ENCODE data around the gene IL5. TPM values are rescaled to one million over a fixed set of nuclear protein-coding genes. Genes with fewer than 3 reads are reported as not detected.

IL5 gene
- not detected for total RNA-seq

GRCh38 chr5:132543472-132544201, at the start of gene IL5:
TSS of gene IL5 (minus strand) at chr5:132543522. CDS start at chr5:132543478, 44 bp downstream.

GRCh38 chr5:132556763-132557477, 13.6 kb upstream of the IL5 start, which contains the start of gene RAD50:
TSS of gene RAD50 (plus strand) at chr5:132556977. CDS start at chr5:132557325, 348 bp downstream.

Other genes with a start within 250 kb of the IL5 start
- gene SLC22A4, start 249.1 kb downstream of the IL5 start, total RNA-seq: under 1 TPM; 0.67 to 0.69 TPM
- gene SLC22A5, start 173.8 kb downstream of the IL5 start, total RNA-seq: 1 to 10 TPM; 3.3 to 5.2 TPM
- 10 to 100 TPM; 13.8 to 20.6 TPM for gene IRF1, start 52.7 kb downstream of the IL5 start, total RNA-seq
- 10 to 100 TPM in 1 of 2 donors, 1 to 10 TPM in 1; 8.7 to 28.9 TPM for gene RAD50, start 13.5 kb upstream of the IL5 start, total RNA-seq
- not detected for gene IL13, start 114.7 kb upstream of the IL5 start, total RNA-seq
- not detected for gene IL4, start 130.5 kb upstream of the IL5 start, total RNA-seq
- gene KIF3A, start 194.0 kb upstream of the IL5 start, total RNA-seq: 10 to 100 TPM; 14.8 to 15.3 TPM
- gene CCNI2, start 203.9 kb upstream of the IL5 start, total RNA-seq: under 1 TPM in 1 of 2 donors, not detected in 1; under 0.01 TPM
- 10 to 100 TPM; 26.0 to 29.3 TPM for gene SEPTIN8, start 233.7 kb upstream of the IL5 start, total RNA-seq

Measured in melanocyte of skin (primary cell).